Astrocyte (in vitro differentiated cells and primary cell): ENCODE measurements around the gene SAP30BP. TPM values are rescaled to one million over a fixed set of nuclear protein-coding genes. Genes with fewer than 3 reads are reported as not detected.

ENCODE experiments used
- DNase-seq: peaks from one replicate; pipeline ENCODE4 v3.0.0-alpha.2; 2010; ENCODE audit warnings: low read depth
- FAIRE-seq: peaks from 2 replicates; lab custom pipeline; 2011; peaks lifted over from hg19 to GRCh38; lab: Jason Lieb, UNC
- H2AFZ ChIP-seq: 2 replicates; pipeline ENCODE4 v1.6.0; 2012; ENCODE audit warnings: low read depth, low read length, inconsistent platforms
- H3K27ac ChIP-seq: 2 replicates; pipeline ENCODE4 v1.5.1; 2011; ENCODE audit warnings: low read depth, low read length, inconsistent platforms
- H3K27me3 ChIP-seq: 2 replicates; pipeline ENCODE4 v1.6.0; 2011; ENCODE audit warnings: low read length, inconsistent platforms; ENCODE audit not compliant: insufficient read depth
- H3K36me3 ChIP-seq: 2 replicates; pipeline ENCODE4 v1.5.1; 2011; ENCODE audit warnings: low read length, inconsistent platforms; ENCODE audit not compliant: insufficient read depth
- H3K4me1 ChIP-seq: 2 replicates; pipeline ENCODE4 v1.5.1; 2011; ENCODE audit warnings: low read length, inconsistent platforms; ENCODE audit not compliant: insufficient read depth
- H3K4me2 ChIP-seq: 2 replicates; pipeline ENCODE4 v1.6.0; 2012; ENCODE audit warnings: low read length, inconsistent platforms
- H3K4me3 ChIP-seq: 2 replicates; pipeline ENCODE4 v1.5.1; 2011; ENCODE audit warnings: low read depth, mild to moderate bottlenecking, low read length, inconsistent platforms; ENCODE audit not compliant: insufficient read depth
- H3K79me2 ChIP-seq: 2 replicates; pipeline ENCODE4 v1.6.0; 2012; ENCODE audit warnings: mild to moderate bottlenecking, low read length, inconsistent platforms; ENCODE audit not compliant: insufficient read depth
- H3K9ac ChIP-seq: 2 replicates; pipeline ENCODE4 v1.6.0; 2012; ENCODE audit warnings: mild to moderate bottlenecking, low read length, inconsistent platforms
- H3K9me3 ChIP-seq: 2 replicates; pipeline ENCODE4 v1.5.1; 2012; ENCODE audit warnings: low read depth, mild to moderate bottlenecking, low read length, inconsistent platforms; ENCODE audit not compliant: insufficient read depth
- H4K20me1 ChIP-seq: 2 replicates; pipeline ENCODE4 v1.6.0; 2012; ENCODE audit warnings: low read length, inconsistent platforms; ENCODE audit not compliant: insufficient read depth
- H3K27ac Mint-ChIP-seq: one replicate; pipeline ENCODE4 v1.8.0; 2021; ENCODE audit warnings: mild to moderate bottlenecking, mixed read lengths; ENCODE audit not compliant: unreplicated experiment
- H3K27me3 Mint-ChIP-seq: one replicate; pipeline ENCODE4 v1.8.0; 2021; ENCODE audit warnings: low read depth, mixed read lengths; ENCODE audit not compliant: unreplicated experiment
- H3K36me3 Mint-ChIP-seq: one replicate; pipeline ENCODE4 v1.8.0; 2021; ENCODE audit warnings: low read depth, mixed read lengths; ENCODE audit not compliant: unreplicated experiment
- H3K4me1 Mint-ChIP-seq: one replicate; pipeline ENCODE4 v1.8.0; 2021; ENCODE audit warnings: low read depth, mixed read lengths; ENCODE audit not compliant: unreplicated experiment
- H3K4me3 Mint-ChIP-seq: one replicate; pipeline ENCODE4 v1.8.0; 2021; ENCODE audit warnings: mild to moderate bottlenecking, moderate library complexity, mixed read lengths; ENCODE audit not compliant: unreplicated experiment
- H3K9me3 Mint-ChIP-seq: one replicate; pipeline ENCODE4 v1.8.0; 2021; ENCODE audit warnings: mild to moderate bottlenecking, mixed read lengths; ENCODE audit not compliant: unreplicated experiment
- CTCF ChIP-seq: IDR thresholded peaks from 2 replicates; pipeline ENCODE4 v1.5.1; 2011; ENCODE audit warnings: low read depth, mild to moderate bottlenecking, inconsistent platforms, low read length, moderate library complexity; ENCODE audit not compliant: insufficient read depth
- EZH2 ChIP-seq: IDR thresholded peaks from 2 replicates; pipeline ENCODE4 v1.6.1; 2012; ENCODE audit warnings: mild to moderate bottlenecking, low read length, inconsistent platforms; ENCODE audit not compliant: insufficient read depth
- total RNA-seq: library from RNA; stranded (reverse); gene quantifications from 2 replicates; pipeline ENCODE4 v1.2.1, GENCODE V29; 2021

SAP30BP gene
- total RNA-seq, 1 donor from 2014 or later: 99.2 TPM

- no peak overlapping the region for H3K4me3 ChIP-seq
- no peak overlapping the region for H2AFZ ChIP-seq
- Mint-ChIP-seq H3K4me1 (peaks cover 6% of the 10 kb centered on the region), H3K27me3 (no peaks in the 10 kb centered on the region), H3K4me3 (no peak overlapping the region), H3K27ac (no peak overlapping the region), H3K9me3 (no peaks in the 10 kb centered on the region), H3K36me3 (no peaks in the 10 kb centered on the region)
- H3K4me1 ChIP-seq: peaks cover 12% of the 10 kb centered on the region
- no peak for DNase-seq
- H3K9ac ChIP-seq: no peak overlapping the region
- no peak for FAIRE-seq
- no peak overlapping the region for H3K4me2 ChIP-seq
- no peak for TF ChIP-seq CTCF
- TF ChIP-seq EZH2: no peak
- no peaks in the 10 kb centered on the region for H3K9me3 ChIP-seq
- H3K79me2 ChIP-seq: no peaks in the 10 kb centered on the region
- no peak overlapping the region for H3K27ac ChIP-seq
- H4K20me1 ChIP-seq: peaks cover 5% of the 10 kb centered on the region
- H3K27me3 ChIP-seq: no peaks in the 10 kb centered on the region
- H3K36me3 ChIP-seq: no peaks in the 10 kb centered on the region
These were observed 38.0 kb upstream of the SAP30BP start for GRCh38 chr17:75629157-75629556.

GRCh38 chr17:75630071-75630917 is 36.8 kb upstream of the SAP30BP start:
- TF ChIP-seq CTCF (no peak), EZH2 (no peak)
- peaks cover 9% of the 10 kb centered on the region for H4K20me1 ChIP-seq
- peaks cover 13% of the 10 kb centered on the region for H3K4me1 ChIP-seq
- no peak overlapping the region for H3K4me3 ChIP-seq
- no peak overlapping the region for H2AFZ ChIP-seq
- Mint-ChIP-seq H3K27me3 (no peaks in the 10 kb centered on the region), H3K4me1 (peaks cover 6% of the 10 kb centered on the region), H3K27ac (no peak overlapping the region), H3K4me3 (no peak overlapping the region), H3K9me3 (no peaks in the 10 kb centered on the region), H3K36me3 (peaks cover 2% of the 10 kb centered on the region)
- H3K9ac ChIP-seq: no peak overlapping the region
- no peak for FAIRE-seq
- no peaks in the 10 kb centered on the region for H3K79me2 ChIP-seq
- H3K27me3 ChIP-seq: no peaks in the 10 kb centered on the region
- no peaks in the 10 kb centered on the region for H3K36me3 ChIP-seq
- no peaks in the 10 kb centered on the region for H3K9me3 ChIP-seq
- DNase-seq: no peak
- no peak overlapping the region for H3K27ac ChIP-seq
- no peak overlapping the region for H3K4me2 ChIP-seq

GRCh38 chr17:75631353-75631752 is 35.8 kb upstream of the SAP30BP start:
- no peaks in the 10 kb centered on the region for H3K27me3 Mint-ChIP-seq
- H3K4me1 Mint-ChIP-seq: peaks cover 6% of the 10 kb centered on the region
- no peak overlapping the region for H3K4me2 ChIP-seq
- DNase-seq (no peak), FAIRE-seq (no peak)
- no peaks in the 10 kb centered on the region for H3K9me3 ChIP-seq
- H3K27me3 ChIP-seq: no peaks in the 10 kb centered on the region
- H3K36me3 Mint-ChIP-seq: peaks cover 2% of the 10 kb centered on the region
- no peak overlapping the region for H3K4me3 ChIP-seq
- no peak overlapping the region for H3K27ac Mint-ChIP-seq
- no peaks in the 10 kb centered on the region for H3K9me3 Mint-ChIP-seq
- H3K27ac ChIP-seq: no peak overlapping the region
- no peak overlapping the region for H3K4me3 Mint-ChIP-seq
- no peaks in the 10 kb centered on the region for H3K36me3 ChIP-seq
- no peak overlapping the region for H3K9ac ChIP-seq
- no peaks in the 10 kb centered on the region for H3K79me2 ChIP-seq
- TF ChIP-seq EZH2 (no peak), CTCF (no peak)
- H4K20me1 ChIP-seq: peaks cover 7% of the 10 kb centered on the region
- no peak overlapping the region for H2AFZ ChIP-seq
- peaks cover 13% of the 10 kb centered on the region for H3K4me1 ChIP-seq
